ENCODE data around the gene VWC2.

- TF ChIP-seq CTCF (IDR thresholded peaks at IDR 0.05): no peak
- no peak for TF ChIP-seq EZH2 (IDR thresholded peaks at IDR 0.05; ENCODE audit: borderline replicate concordance, insufficient read depth, low read depth, low read length, poor library complexity, severe bottlenecking)
These were observed 43.8 kb downstream of the VWC2 start for GRCh38 chr7:49817279-49817678.
